Mesenchymal stem cell (in vitro differentiated cells and primary cell): ENCODE results near the gene RAD52.
A peak's percentile ranks its signal among the peaks of the same experiment; 100 is the strongest.

Experiments used
- DNase-seq: peaks from one replicate; pipeline ENCODE4 v3.0.0-alpha.2; 2013
- H2AFZ ChIP-seq: one replicate; pipeline ENCODE4 v1.6.1; 2013; ENCODE audit warnings: low read depth, mild to moderate bottlenecking, control low read depth, inconsistent platforms, low read length, moderate library complexity
- H2AK5ac ChIP-seq: 2 replicates; pipeline ENCODE4 v1.6.1; 2013; ENCODE audit warnings: low read length, moderate library complexity, mild to moderate bottlenecking, inconsistent platforms; ENCODE audit not compliant: severe bottlenecking
- H2BK120ac ChIP-seq: one replicate; pipeline ENCODE4 v1.6.1; 2013; ENCODE audit warnings: low read depth, mild to moderate bottlenecking, inconsistent platforms, low read length, moderate library complexity
- H2BK12ac ChIP-seq, 2 experiments: one replicate each; pipeline ENCODE4 v1.6.1; 2013; ENCODE audit warnings: inconsistent platforms in 2 of 2, low read length in 2 of 2, mild to moderate bottlenecking in 2 of 2, moderate library complexity in 2 of 2, control low read depth in 1 of 2
- H2BK15ac ChIP-seq: one replicate; pipeline ENCODE4 v1.6.1; 2013; ENCODE audit warnings: mild to moderate bottlenecking, low read depth, inconsistent platforms; ENCODE audit not compliant: poor library complexity, severe bottlenecking
- H2BK5ac ChIP-seq: 2 replicates; pipeline ENCODE4 v1.6.1; 2013; ENCODE audit warnings: low read depth, mild to moderate bottlenecking, low read length, control low read depth, inconsistent platforms; ENCODE audit not compliant: poor library complexity, severe bottlenecking
- H3K14ac ChIP-seq, 2 experiments: one replicate each; pipeline ENCODE4 v1.6.1; 2013; ENCODE audit warnings: inconsistent platforms in 2 of 2, low read length in 2 of 2, control low read depth in 1 of 2, mild to moderate bottlenecking in 1 of 2, moderate library complexity in 1 of 2
- H3K18ac ChIP-seq, 2 experiments: one replicate each; pipeline ENCODE4 v1.6.1; 2013; ENCODE audit warnings: inconsistent platforms in 2 of 2, low read length in 2 of 2, control low read depth in 1 of 2, low read depth in 1 of 2, mild to moderate bottlenecking in 1 of 2
- H3K23ac ChIP-seq, 2 experiments: one replicate each; pipeline ENCODE4 v1.6.1; 2013; ENCODE audit warnings: inconsistent platforms in 2 of 2, low read length in 2 of 2, mild to moderate bottlenecking in 2 of 2, moderate library complexity in 2 of 2, control low read depth in 1 of 2
- H3K27ac ChIP-seq: 2 replicates; pipeline ENCODE4 v1.5.1; 2013; ENCODE audit warnings: mild to moderate bottlenecking, moderate library complexity, low read length, control low read depth, inconsistent platforms; ENCODE audit not compliant: poor library complexity, severe bottlenecking
- H3K27me3 ChIP-seq, 2 experiments: 2 replicates each; pipeline versions ENCODE4 v1.6.1 to v1.7.0; 2013; ENCODE audit warnings: low read length in 2 of 2, mild to moderate bottlenecking in 2 of 2, moderate library complexity in 2 of 2, control low read depth in 1 of 2, inconsistent platforms in 1 of 2; ENCODE audit not compliant: control insufficient read depth in 1 of 2, insufficient read depth in 1 of 2
- H3K36me3 ChIP-seq, 2 experiments: 2 replicates each; pipeline versions ENCODE4 v1.6.1 to v1.7.0; 2013; ENCODE audit warnings: low read length in 2 of 2, control low read depth in 1 of 2, inconsistent platforms in 1 of 2, low read depth in 1 of 2, mild to moderate bottlenecking in 1 of 2; ENCODE audit not compliant: insufficient read depth in 2 of 2, control insufficient read depth in 1 of 2
- H3K4ac ChIP-seq, 2 experiments: one replicate each; pipeline ENCODE4 v1.6.1; 2013; ENCODE audit warnings: inconsistent platforms in 2 of 2, low read length in 2 of 2, mild to moderate bottlenecking in 2 of 2, moderate library complexity in 2 of 2, control low read depth in 1 of 2, low read depth in 1 of 2
- H3K4me1 ChIP-seq: 2 replicates; pipeline ENCODE4 v1.6.1; 2013; ENCODE audit warnings: low read depth, low read length, control low read depth; ENCODE audit not compliant: control insufficient read depth, insufficient read depth
- H3K4me2 ChIP-seq: 2 replicates; pipeline ENCODE4 v1.6.1; 2013; ENCODE audit warnings: low read length, mild to moderate bottlenecking, inconsistent platforms; ENCODE audit not compliant: poor library complexity, severe bottlenecking
- H3K4me3 ChIP-seq, 2 experiments: 2 replicates each; pipeline versions ENCODE4 v1.5.1 to v1.7.0; 2013; ENCODE audit warnings: low read length in 2 of 2, mild to moderate bottlenecking in 2 of 2, control low read depth in 1 of 2, low read depth in 1 of 2; ENCODE audit not compliant: insufficient read depth in 1 of 2
- H3K79me1 ChIP-seq: replicated peaks from 2 replicates; pipeline ENCODE4 v1.6.1; 2013; ENCODE audit warnings: mild to moderate bottlenecking, control low read depth, low read length, inconsistent platforms; ENCODE audit not compliant: poor library complexity, severe bottlenecking
- H3K9ac ChIP-seq: 2 replicates; pipeline ENCODE4 v1.7.0; 2013; ENCODE audit warnings: mild to moderate bottlenecking, low read length, moderate library complexity
- H3K9me3 ChIP-seq: 2 replicates; pipeline ENCODE4 v1.7.0; 2013; ENCODE audit warnings: mild to moderate bottlenecking, low read length; ENCODE audit not compliant: control insufficient read depth
- H4K8ac ChIP-seq: one replicate; pipeline ENCODE4 v1.6.1; 2013; ENCODE audit warnings: inconsistent platforms, mild to moderate bottlenecking, low read length, moderate library complexity
- H4K91ac ChIP-seq: one replicate; pipeline ENCODE4 v1.6.1; 2013; ENCODE audit warnings: mild to moderate bottlenecking, low read length, inconsistent platforms
- WGBS: methylation state at CpG from one replicate; pipeline ENCODE4 v1.1.7; 2013; ENCODE audit warnings: mixed read lengths; 5-methylcytosine and 5-hydroxymethylcytosine counted together

The RAD52 gene

DNA sequence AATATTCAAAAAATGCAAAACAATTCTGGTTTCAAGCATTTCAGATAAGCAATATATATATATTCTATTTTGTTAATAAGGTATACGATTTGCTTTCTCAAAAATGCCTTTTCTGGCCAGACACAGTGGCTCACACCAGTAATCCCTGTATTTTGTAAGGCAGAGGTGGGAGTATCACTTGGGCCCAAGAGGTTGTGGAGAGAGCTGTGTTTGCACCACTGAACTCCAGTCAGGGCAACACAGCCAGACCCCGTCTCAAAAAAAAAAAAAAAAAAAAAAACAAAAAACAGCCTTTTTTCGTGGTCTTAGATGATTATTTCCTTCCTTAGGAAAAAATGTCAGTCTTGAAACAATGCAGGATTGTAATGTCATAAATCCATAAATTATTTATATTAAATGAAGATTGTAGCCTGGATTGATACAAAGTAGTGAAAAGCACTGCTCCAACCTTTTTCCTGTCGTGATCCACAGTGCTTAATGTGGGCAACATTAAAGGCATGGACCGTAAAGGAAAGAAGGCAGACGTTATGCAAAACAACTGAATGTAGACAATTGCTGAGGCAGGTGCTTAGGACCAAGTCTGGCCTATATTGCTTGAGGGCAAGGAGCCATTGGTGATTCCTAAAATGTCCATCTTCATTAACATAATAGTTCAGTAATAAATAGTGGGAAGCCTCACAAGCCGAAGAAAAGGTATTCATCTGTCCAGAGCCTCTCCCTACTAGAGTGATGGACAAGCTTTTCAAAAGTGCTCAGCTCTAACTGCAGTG lies 36.8 kb downstream of the RAD52 start:
- Histone ChIP-seq H3K36me3 (peaks cover 31 to 98% of the 10 kb centered on the region in 2 experiments), H3K4me3 (no peak overlapping the region), H3K4me2 (no peak overlapping the region), H2BK12ac (no peak overlapping the region), H2BK5ac (no peak overlapping the region), H3K4ac (no peak overlapping the region), H2BK120ac (no peak overlapping the region), H4K91ac (no peak overlapping the region), H2BK15ac (no peak overlapping the region), H2AFZ (no peak overlapping the region), H3K27me3 (no peaks in the 10 kb centered on the region), H3K27ac (no peak overlapping the region), H2AK5ac (no peak overlapping the region), H3K18ac (no peak overlapping the region), H3K14ac (no peak overlapping the region), H3K23ac (no peak overlapping the region), H3K79me1 (peaks cover 26% of the 10 kb centered on the region), H3K9ac (no peak overlapping the region), H3K9me3 (no peaks in the 10 kb centered on the region), H3K4me1 (peaks cover 15% of the 10 kb centered on the region), H4K8ac (no peak overlapping the region)
- no peak for DNase-seq
- WGBS: over 99% methylated on average over 4 of the region's 7 CpGs

DNA sequence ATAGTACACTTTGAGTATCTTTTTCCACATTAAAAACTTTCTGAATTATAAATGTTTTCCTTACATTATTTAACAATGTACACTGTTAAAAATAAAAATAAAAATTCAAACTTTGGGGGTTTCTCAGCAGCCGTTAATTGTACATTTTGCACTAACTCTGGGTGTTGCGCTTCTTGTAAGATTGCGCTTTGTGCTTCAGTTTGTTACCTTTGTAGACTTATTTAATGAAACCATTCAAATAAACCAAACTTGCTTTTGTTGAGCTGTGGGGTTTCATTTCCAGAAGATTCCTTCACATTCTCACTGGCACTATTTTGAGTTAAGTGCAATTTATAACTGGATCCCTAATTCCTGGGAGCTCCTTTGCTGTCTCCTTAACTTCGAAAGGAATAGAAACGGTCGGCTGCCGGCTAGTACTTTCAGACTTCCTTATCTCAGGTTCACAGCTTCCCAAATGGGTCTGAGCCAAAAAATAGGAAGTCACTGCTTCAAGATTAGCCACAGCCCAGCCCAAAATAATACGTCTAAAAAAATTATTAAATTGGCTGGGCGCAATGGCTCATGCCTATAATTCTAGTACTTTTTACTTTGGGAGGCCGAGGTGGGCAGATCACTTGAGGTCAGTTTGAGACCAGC lies 38.2 kb downstream of the RAD52 start:
- Histone ChIP-seq H2AFZ (no peak overlapping the region), H3K9ac (no peak overlapping the region), H2BK12ac (no peak overlapping the region), H3K14ac (no peak overlapping the region), H3K79me1 (peaks cover 17% of the 10 kb centered on the region), H2BK120ac (no peak overlapping the region), H3K4me1 (peaks cover 13% of the 10 kb centered on the region), H3K4me2 (no peak overlapping the region), H3K27me3 (no peaks in the 10 kb centered on the region), H4K8ac (no peak overlapping the region), H3K4me3 (no peak overlapping the region), H3K9me3 (no peaks in the 10 kb centered on the region), H2BK15ac (no peak overlapping the region), H3K4ac (no peak overlapping the region), H3K27ac (no peak overlapping the region), H2AK5ac (no peak overlapping the region), H3K36me3 (peaks cover 32 to 96% of the 10 kb centered on the region in 2 experiments), H4K91ac (no peak overlapping the region), H3K23ac (no peak overlapping the region), H3K18ac (no peak overlapping the region), H2BK5ac (no peak overlapping the region)
- WGBS: 95% methylated on average over 9 of the region's 10 CpGs
- DNase-seq: no peak

DNA sequence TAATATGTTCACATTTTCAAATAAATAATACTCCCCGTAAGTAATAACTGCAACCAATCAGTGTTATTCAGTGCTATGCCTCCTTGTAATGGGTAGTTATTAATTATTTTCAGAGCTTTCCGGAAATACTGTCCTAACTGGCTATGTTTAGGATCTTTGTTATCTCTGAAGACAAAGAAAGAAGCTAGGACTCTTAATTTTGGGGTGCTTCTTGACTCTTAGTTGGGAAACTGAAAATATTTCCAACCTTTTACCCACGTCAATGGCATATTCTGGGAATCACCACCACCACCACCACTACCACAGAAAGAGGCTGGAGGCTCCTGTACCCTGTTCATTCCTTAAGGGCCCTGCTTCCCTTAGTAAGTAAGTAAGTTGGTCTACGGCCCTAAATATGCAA lies 39.1 kb downstream of the RAD52 start:
- H3K14ac ChIP-seq: no peak overlapping the region
- H3K4ac ChIP-seq: no peak overlapping the region
- no peak overlapping the region for H2BK120ac ChIP-seq
- no peak overlapping the region for H4K91ac ChIP-seq
- H3K27me3 ChIP-seq: no peaks in the 10 kb centered on the region
- no peak overlapping the region for H2AFZ ChIP-seq
- WGBS: 100% methylated on average over 3 of the region's 4 CpGs
- H3K9ac ChIP-seq: peak overlapping the region; percentile 3
- no peak overlapping the region for H3K4me2 ChIP-seq
- no peak overlapping the region for H4K8ac ChIP-seq
- H3K18ac ChIP-seq: no peak overlapping the region
- no peak overlapping the region for H3K4me3 ChIP-seq
- no peaks in the 10 kb centered on the region for H3K9me3 ChIP-seq
- H2BK12ac ChIP-seq: no peak overlapping the region
- no peak overlapping the region for H3K23ac ChIP-seq
- H3K36me3 ChIP-seq: peaks cover 31 to 96% of the 10 kb centered on the region in 2 experiments
- H3K27ac ChIP-seq: peak overlapping the region; percentile 30
- no peak for DNase-seq
- no peak overlapping the region for H2BK15ac ChIP-seq
- H3K4me1 ChIP-seq: peaks cover 19% of the 10 kb centered on the region
- H2BK5ac ChIP-seq: no peak overlapping the region
- no peak overlapping the region for H2AK5ac ChIP-seq
- peaks cover 14% of the 10 kb centered on the region for H3K79me1 ChIP-seq

DNA sequence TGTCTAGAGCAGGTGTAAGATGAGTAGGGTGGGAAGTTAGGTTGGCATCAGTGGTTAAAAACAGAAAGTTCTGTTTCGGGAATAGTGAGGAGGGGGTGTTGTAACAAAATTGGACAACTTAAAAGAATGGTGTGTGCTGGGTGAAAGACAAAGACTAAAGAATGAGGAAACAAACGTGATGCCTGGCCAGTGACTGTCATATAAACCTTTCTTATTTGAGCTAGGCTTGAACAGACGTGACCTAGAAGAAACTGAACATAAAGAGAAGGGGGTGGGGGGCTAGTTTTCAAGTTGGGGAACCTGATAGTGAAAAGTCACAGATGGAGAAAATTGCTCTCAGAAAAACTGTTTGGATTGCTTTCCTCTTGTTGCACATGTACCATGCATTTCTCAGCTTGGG lies 39.6 kb downstream of the RAD52 start:
- 95% methylated on average over 3 of the region's 3 CpGs for WGBS
- no peak overlapping the region for H3K4ac ChIP-seq
- peaks cover 28 to 96% of the 10 kb centered on the region in 2 experiments for H3K36me3 ChIP-seq
- no peak overlapping the region for H2BK12ac ChIP-seq
- no peak overlapping the region for H3K23ac ChIP-seq
- peaks cover 17% of the 10 kb centered on the region for H3K4me1 ChIP-seq
- H2BK5ac ChIP-seq: no peak overlapping the region
- no peak overlapping the region for H2AFZ ChIP-seq
- H3K27me3 ChIP-seq: no peaks in the 10 kb centered on the region
- H3K79me1 ChIP-seq: peaks cover 14% of the 10 kb centered on the region
- no peak overlapping the region for H2BK120ac ChIP-seq
- DNase-seq: no peak
- H3K18ac ChIP-seq: no peak overlapping the region
- H4K91ac ChIP-seq: no peak overlapping the region
- H3K9me3 ChIP-seq: no peaks in the 10 kb centered on the region
- H3K9ac ChIP-seq: no peak overlapping the region
- H2AK5ac ChIP-seq: no peak overlapping the region
- H3K4me3 ChIP-seq: no peak overlapping the region
- H3K14ac ChIP-seq: no peak overlapping the region
- peak overlapping the region; percentile 34 for H3K27ac ChIP-seq
- no peak overlapping the region for H4K8ac ChIP-seq
- H3K4me2 ChIP-seq: no peak overlapping the region
- no peak overlapping the region for H2BK15ac ChIP-seq
